HG03159 (cell line): ENCODE data around the gene RPH3AL.
"Not testable (repeated sequence)": the region's sequence is repeated elsewhere in the genome, so short reads cannot be mapped to it uniquely, and the experiment has no call there.

Experiments used
- ATAC-seq: cut with Tn5 transposase; IDR thresholded peaks from one replicate; pipeline ENCODE4 v1.9.1; 2021; ENCODE audit warnings: mild to moderate bottlenecking, moderate library complexity; ENCODE audit not compliant: unreplicated experiment

The RPH3AL gene

GRCh38 chr17:206941-207560 is 145.6 kb downstream of the RPH3AL start:
- no peak for ATAC-seq

GRCh38 chr17:206484-206883 is 146.1 kb downstream of the RPH3AL start:
- ATAC-seq, result not testable (repeated sequence)

- ATAC-seq, result no peak
Measured at GRCh38 chr17:205817-206216, 146.8 kb downstream of the RPH3AL start.

- ATAC-seq, result no peak
Measured at GRCh38 chr17:205148-205669, 147.4 kb downstream of the RPH3AL start.

GRCh38 chr17:204427-205147 is 148.0 kb downstream of the RPH3AL start:
- ATAC-seq, result no peak

GRCh38 chr17:202501-202951 is 150.1 kb downstream of the RPH3AL start:
- ATAC-seq, result no peak

- ATAC-seq, result not testable (repeated sequence)
Measured at GRCh38 chr17:201736-202135, 150.9 kb downstream of the RPH3AL start.

- not testable (repeated sequence) for ATAC-seq
Measured at GRCh38 chr17:201257-201656, 151.3 kb downstream of the RPH3AL start.

GRCh38 chr17:200586-200985 is 152.0 kb downstream of the RPH3AL start:
- no peak for ATAC-seq

- no peak for ATAC-seq
Measured at GRCh38 chr17:199806-200545, 152.6 kb downstream of the RPH3AL start.

- ATAC-seq, result no peak
Measured at GRCh38 chr17:199191-199604, 153.4 kb downstream of the RPH3AL start.

- ATAC-seq, result not testable (repeated sequence)
Measured at GRCh38 chr17:198225-198624, 154.4 kb downstream of the RPH3AL start.

GRCh38 chr17:197352-197751 is 155.3 kb downstream of the RPH3AL start:
- no peak for ATAC-seq

- no peak for ATAC-seq
Measured at GRCh38 chr17:194828-195602, 157.6 kb downstream of the RPH3AL start.

- no peak for ATAC-seq
Measured at GRCh38 chr17:193841-194806, 158.5 kb downstream of the RPH3AL start.

GRCh38 chr17:193426-193810 is 159.2 kb downstream of the RPH3AL start:
- no peak for ATAC-seq

- ATAC-seq, result no peak
Measured at GRCh38 chr17:192666-193425, 159.8 kb downstream of the RPH3AL start.

- ATAC-seq, result no peak
Measured at GRCh38 chr17:189444-189843, 163.2 kb downstream of the RPH3AL start.

- no peak for ATAC-seq
Measured at GRCh38 chr17:187130-187529, 165.5 kb downstream of the RPH3AL start.
